Breast epithelium (tissue), 3 donors: Measurements from ENCODE around the gene RRP8.

Experiments used
- CTCF ChIP-seq, 3 donors: fragments of 450-650 bp; IDR thresholded peaks; one replicate each; pipeline ENCODE4 v1.5.1; 2016 to 2017; ENCODE audit warnings: antibody characterized with exemption in 3 of 3, mild to moderate bottlenecking in 3 of 3, moderate library complexity in 3 of 3
- POLR2A ChIP-seq: fragments of 450-650 bp; IDR thresholded peaks from one replicate; pipeline ENCODE4 v1.6.1; 2016; ENCODE audit warnings: antibody characterized with exemption, mild to moderate bottlenecking, moderate library complexity
- POLR2AphosphoS5 ChIP-seq, 3 donors: sonication (generic); formaldehyde crosslinking; IDR thresholded peaks; one replicate each; pipeline ENCODE4 v1.6.1; 2017; ENCODE audit warnings: antibody characterized with exemption in 3 of 3

DNA sequence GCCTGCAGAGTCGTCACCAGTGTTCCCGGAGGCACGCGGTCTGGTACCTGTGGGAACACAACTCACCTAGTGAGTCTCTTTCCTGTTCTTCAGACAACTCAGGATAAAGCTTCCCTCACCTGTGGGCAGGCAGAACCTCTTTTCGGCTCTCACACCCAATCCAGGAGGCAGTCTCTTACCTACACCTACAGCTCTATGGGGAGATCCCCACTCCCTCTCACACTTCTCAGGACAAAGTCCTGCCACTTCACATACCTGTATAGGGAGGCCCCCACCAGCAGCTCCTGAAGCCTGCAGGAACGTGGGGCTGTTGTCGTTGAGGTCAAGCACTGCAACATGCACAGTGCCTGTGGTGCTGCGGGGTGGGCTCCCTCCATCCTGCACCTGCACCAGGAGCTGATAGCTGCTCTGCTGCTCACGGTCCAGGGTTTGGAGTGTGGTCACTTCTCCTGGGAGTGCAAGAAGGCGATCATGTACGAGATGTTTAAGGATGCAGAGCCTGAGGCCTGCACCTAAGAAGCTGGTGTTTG lies 28.0 kb upstream of the RRP8 start:
- TF ChIP-seq CTCF (IDR thresholded peaks at IDR 0.05) = no peak
- no peak for TF ChIP-seq POLR2AphosphoS5 (IDR thresholded peaks at IDR 0.05)
- TF ChIP-seq POLR2A = no peak
